ENCODE results near the gene TP53.

- TF ChIP-seq EZH2 (IDR thresholded peaks at IDR 0.05; ENCODE audit: low read length, missing control alignments), result no peak
- TF ChIP-seq CTCF (conservative IDR thresholded peaks at IDR 0.05 in 1 of 2, IDR thresholded peaks at IDR 0.05 in 1 of 2; ENCODE audit: low read depth in 1 of 2, low read length in 2 of 2), result no peak
These were observed 12.4 kb downstream of the TP53 start for GRCh38 chr17:7674934-7675333.
